ENCODE results near the gene KRTAP19-2.

KRTAP19-2 gene

DNA sequence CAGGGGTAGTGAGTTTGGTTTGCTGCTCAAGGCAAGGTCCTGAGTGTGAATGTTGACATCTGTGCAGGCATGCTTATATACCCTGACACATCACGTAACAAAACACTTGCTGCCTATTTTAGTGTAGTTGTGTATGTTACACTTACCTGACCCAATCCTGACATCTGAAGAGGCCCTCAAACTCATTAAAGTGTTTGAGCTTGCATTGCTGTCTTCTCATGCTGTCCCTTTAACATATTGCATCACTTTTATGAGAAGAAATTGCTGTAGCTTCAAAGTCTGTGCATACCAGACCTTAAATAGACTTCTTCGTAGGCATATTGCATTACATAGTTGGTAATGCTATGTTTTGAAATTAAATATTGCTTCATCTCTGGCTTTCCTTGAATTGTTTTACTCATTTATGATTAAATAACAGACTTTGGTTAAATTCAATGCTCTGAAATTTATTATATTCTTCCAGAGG lies 4.8 kb upstream of the KRTAP19-2 start, which contains the start of gene KRTAP19-3:
Gene KRTAP19-3 (minus strand): TSS at position 51 of the 466 bp plus-strand sequence. CDS start 56 bp downstream, outside the sequence.
- no peaks in the 10 kb centered on the region for H3K36me3 ChIP-seq
- H3K4me1 ChIP-seq, result no peaks in the 10 kb centered on the region
- DNase-seq, result no peak
- intact Hi-C loops (cut with DNase I; ENCODE audit: low total_unique reads), result no loop called here
- H3K27ac ChIP-seq, result no peak within 1 kb of the TSS
- TF ChIP-seq, protein P1, sequence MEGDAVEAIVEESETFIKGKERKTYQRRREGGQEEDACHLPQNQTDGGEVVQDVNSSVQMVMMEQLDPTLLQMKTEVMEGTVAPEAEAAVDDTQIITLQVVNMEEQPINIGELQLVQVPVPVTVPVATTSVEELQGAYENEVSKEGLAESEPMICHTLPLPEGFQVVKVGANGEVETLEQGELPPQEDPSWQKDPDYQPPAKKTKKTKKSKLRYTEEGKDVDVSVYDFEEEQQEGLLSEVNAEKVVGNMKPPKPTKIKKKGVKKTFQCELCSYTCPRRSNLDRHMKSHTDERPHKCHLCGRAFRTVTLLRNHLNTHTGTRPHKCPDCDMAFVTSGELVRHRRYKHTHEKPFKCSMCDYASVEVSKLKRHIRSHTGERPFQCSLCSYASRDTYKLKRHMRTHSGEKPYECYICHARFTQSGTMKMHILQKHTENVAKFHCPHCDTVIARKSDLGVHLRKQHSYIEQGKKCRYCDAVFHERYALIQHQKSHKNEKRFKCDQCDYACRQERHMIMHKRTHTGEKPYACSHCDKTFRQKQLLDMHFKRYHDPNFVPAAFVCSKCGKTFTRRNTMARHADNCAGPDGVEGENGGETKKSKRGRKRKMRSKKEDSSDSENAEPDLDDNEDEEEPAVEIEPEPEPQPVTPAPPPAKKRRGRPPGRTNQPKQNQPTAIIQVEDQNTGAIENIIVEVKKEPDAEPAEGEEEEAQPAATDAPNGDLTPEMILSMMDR (IDR thresholded peaks at IDR 0.05), result no peak
- H3K9me3 ChIP-seq, result no peaks in the 10 kb centered on the region
- H3K4me3 ChIP-seq, result no peak within 1 kb of the TSS
- no peaks in the 10 kb centered on the region for H3K27me3 ChIP-seq

DNA sequence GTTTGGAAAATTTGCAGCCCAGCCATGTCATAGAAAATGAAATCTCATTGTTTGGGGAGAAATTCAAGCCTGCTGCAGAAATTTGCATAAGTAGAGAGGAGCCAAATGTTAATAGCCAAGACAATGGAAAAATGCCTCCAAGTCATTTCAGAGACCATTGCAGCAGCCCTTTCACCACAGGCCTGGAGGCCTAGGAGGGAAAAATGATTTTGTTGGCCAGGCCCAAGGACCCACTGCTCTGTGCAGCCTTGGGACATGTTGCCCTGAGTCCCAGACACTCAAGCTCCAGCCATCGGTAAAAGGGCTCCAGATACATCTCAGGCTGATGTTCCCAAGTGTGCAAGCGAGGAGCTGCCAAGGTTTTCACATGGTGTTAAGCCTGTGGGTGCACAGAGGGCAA lies 1.1 kb downstream of the KRTAP19-2 start:
- H3K36me3 ChIP-seq, result no peaks in the 10 kb centered on the region
- H3K27me3 ChIP-seq, result no peaks in the 10 kb centered on the region
- H3K4me1 ChIP-seq, result no peaks in the 10 kb centered on the region
- TF ChIP-seq, protein P1 (IDR thresholded peaks at IDR 0.05), result no peak
- H3K27ac ChIP-seq, result no peak overlapping the region
- DNase-seq, result no peak
- H3K4me3 ChIP-seq, result no peak overlapping the region
- intact Hi-C loops (cut with DNase I; ENCODE audit: low total_unique reads), result no loop called here
- H3K9me3 ChIP-seq, result peaks cover 0 to 7% (median 0%) of the 10 kb centered on the region in 3 donors

DNA sequence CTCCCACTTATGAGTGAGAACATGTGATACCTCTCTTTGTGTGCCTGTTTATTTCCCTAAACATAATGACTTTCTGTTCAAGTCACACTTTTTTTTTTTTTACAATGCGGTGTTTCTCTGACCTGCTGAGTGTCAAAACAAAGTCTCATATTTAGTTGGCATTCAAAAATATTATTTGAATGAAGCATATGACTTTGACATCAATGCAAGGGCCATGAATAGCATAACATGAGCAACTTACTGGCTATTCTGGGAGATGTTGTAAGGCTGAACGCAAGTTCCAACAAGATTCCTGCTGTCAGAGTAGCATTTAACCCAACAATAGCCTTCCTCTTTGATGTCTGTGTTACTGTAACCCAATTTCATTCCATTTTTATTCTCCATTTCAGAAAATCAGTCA lies 5.1 kb downstream of the KRTAP19-2 start:
- Histone ChIP-seq H3K4me3 (no peak overlapping the region), H3K27me3 (no peaks in the 10 kb centered on the region), H3K9me3 (peaks cover 0 to 7% (median 0%) of the 10 kb centered on the region in 3 donors), H3K36me3 (no peaks in the 10 kb centered on the region), H3K4me1 (no peaks in the 10 kb centered on the region), H3K27ac (no peak overlapping the region)
- intact Hi-C loops (cut with DNase I; ENCODE audit: low total_unique reads), result no loop called here
- DNase-seq, result no peak
- TF ChIP-seq, protein P1 (IDR thresholded peaks at IDR 0.05), result no peak

DNA sequence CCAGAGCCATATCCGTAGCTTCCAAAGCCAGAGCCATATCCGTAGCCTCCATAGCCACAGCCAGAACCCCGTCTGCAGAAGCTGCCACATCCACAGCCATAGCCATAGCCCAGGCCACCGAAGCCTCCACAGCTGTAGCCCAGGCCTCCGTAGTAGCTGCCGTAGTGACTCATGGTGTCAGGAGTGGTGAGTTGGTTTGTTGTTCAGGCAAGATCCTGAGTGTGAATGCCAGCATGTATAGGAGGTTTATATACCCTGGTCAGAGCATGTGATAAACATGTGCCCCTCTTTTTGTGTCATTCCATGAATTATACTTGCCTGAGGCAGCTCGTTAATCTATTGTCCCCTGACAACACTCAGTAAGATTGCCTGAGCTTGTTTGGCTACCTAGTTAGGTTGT lies 7.1 kb downstream of the KRTAP19-2 start, which contains the start of gene KRTAP19-1:
Gene KRTAP19-1 (minus strand): TSS at position 223 of the 400 bp plus-strand sequence. CDS start 50 bp downstream, at position 173.
- intact Hi-C loops (cut with DNase I; ENCODE audit: low total_unique reads), result no loop called here
- Histone ChIP-seq H3K27ac (no peak within 1 kb of the TSS), H3K36me3 (no peaks in the 10 kb centered on the region), H3K27me3 (no peaks in the 10 kb centered on the region), H3K4me1 (no peaks in the 10 kb centered on the region), H3K9me3 (no peaks in the 10 kb centered on the region), H3K4me3 (no peak within 1 kb of the TSS)
- DNase-seq, result no peak
- TF ChIP-seq, protein P1 (IDR thresholded peaks at IDR 0.05), result no peak

DNA sequence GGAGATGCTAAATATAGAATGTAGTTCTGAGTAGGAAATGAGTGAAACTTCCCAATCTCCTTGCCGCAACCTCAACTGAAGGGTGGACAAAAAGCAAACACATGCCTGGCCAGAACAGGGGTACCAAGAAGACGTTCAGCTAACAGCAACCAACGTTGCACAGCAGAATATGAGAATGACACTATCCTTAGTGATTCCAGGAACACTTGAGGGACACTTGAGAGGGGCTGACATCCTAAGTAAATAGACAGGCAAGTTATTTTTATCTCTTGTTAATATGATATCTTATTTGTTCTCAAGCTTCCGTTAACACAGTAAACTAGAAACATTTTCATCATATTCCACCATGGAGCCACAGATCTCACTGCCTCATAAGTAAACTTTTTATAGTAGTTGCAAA lies 8.0 kb downstream of the KRTAP19-2 start:
- H3K36me3 ChIP-seq, result no peaks in the 10 kb centered on the region
- H3K4me3 ChIP-seq, result no peak overlapping the region
- no peak for DNase-seq
- H3K27ac ChIP-seq, result no peak overlapping the region
- TF ChIP-seq, protein P1 (IDR thresholded peaks at IDR 0.05), result no peak
- no peaks in the 10 kb centered on the region for H3K27me3 ChIP-seq
- intact Hi-C loops (cut with DNase I; ENCODE audit: low total_unique reads), result no loop called here
- no peaks in the 10 kb centered on the region for H3K9me3 ChIP-seq
- H3K4me1 ChIP-seq, result no peaks in the 10 kb centered on the region

DNA sequence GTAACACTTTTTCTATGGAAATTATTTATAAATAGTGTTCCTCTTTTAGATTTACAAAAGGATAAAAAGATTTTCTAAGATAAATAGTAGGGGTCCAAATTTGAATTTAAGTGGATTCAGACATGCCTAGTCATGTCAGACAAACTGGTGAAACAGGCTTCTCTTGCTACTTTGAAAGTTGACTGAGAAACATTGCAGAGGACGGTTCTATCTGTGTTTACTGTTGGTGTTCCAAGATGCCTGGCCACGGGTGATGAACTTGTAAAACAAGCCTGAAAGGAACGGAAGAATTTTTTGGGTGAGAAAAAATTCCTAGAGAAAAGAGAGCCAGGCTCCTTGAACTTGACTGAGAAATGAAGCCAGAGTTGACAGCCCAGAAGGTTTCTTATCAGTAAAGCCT lies 9.2 kb downstream of the KRTAP19-2 start:
- TF ChIP-seq, protein P1 (IDR thresholded peaks at IDR 0.05), result no peak
- no peaks in the 10 kb centered on the region for H3K4me1 ChIP-seq
- DNase-seq, result no peak
- H3K9me3 ChIP-seq, result no peaks in the 10 kb centered on the region
- H3K27me3 ChIP-seq, result no peaks in the 10 kb centered on the region
- H3K4me3 ChIP-seq, result no peak overlapping the region
- intact Hi-C loops (cut with DNase I; ENCODE audit: low total_unique reads), result no loop called here
- no peaks in the 10 kb centered on the region for H3K36me3 ChIP-seq
- no peak overlapping the region for H3K27ac ChIP-seq

Data from tibial artery (tissue), 4 donors.